Renal cortical epithelial cell (primary cell): ENCODE results near the gene LGALS1. TPM values are rescaled to one million over a fixed set of nuclear protein-coding genes. Genes with fewer than 3 reads are reported as not detected.

ENCODE experiments used
- DNase-seq: peaks from one replicate; pipeline ENCODE4 v3.0.0-alpha.2; 2011; ENCODE audit warnings: low read depth
- total RNA-seq: library from RNA; depleted of rRNA; stranded (reverse); fragments of >200 nt; gene quantifications from 2 replicates; pipeline ENCODE4 v1.2.3, GENCODE V29; 2014

LGALS1 gene
- total RNA-seq, 1 donor from 2014 or later = 761 TPM

DNA sequence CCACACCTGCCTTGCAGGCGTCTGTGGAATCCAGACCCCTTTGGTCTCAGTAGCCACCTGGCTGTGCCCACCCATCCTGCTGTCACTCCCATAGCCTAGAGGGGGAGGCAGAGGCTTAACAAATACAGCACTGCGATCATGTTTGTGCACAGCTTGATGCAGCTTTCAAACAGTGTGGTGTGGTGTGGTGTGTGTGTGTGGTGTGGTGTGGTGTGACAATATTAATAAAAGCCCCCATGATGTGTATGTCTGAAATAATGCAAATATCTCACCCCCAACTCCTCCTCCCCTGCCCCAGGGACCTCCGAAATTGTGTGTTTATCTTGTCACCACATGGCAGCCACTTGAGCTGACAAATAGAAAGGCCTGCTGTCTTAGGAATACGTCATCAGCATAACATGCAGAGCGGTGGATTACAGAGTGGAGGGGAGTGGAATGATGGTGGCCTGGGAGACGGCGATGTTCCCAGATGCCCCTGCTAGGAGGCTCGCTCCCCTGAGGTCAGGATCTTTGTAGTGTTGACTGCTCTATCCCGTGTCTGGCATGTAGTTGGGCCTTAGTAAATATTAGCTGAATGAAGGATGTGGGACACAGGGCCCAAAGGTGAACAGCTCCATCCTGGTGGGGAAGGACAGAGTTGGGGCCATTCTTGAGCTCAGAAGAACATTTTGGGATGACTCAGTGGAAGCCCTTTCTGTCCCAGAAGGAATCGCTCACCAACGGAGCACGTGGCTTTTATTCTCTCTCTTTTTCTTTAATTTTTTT is 14.1 kb upstream of the LGALS1 start:
- DNase-seq = peak; percentile 37

GRCh38 chr22:37662039-37662438 is 13.4 kb upstream of the LGALS1 start:
- no peak for DNase-seq

- no peak for DNase-seq
Measured at GRCh38 chr22:37663521-37664140, 11.8 kb upstream of the LGALS1 start.

DNA sequence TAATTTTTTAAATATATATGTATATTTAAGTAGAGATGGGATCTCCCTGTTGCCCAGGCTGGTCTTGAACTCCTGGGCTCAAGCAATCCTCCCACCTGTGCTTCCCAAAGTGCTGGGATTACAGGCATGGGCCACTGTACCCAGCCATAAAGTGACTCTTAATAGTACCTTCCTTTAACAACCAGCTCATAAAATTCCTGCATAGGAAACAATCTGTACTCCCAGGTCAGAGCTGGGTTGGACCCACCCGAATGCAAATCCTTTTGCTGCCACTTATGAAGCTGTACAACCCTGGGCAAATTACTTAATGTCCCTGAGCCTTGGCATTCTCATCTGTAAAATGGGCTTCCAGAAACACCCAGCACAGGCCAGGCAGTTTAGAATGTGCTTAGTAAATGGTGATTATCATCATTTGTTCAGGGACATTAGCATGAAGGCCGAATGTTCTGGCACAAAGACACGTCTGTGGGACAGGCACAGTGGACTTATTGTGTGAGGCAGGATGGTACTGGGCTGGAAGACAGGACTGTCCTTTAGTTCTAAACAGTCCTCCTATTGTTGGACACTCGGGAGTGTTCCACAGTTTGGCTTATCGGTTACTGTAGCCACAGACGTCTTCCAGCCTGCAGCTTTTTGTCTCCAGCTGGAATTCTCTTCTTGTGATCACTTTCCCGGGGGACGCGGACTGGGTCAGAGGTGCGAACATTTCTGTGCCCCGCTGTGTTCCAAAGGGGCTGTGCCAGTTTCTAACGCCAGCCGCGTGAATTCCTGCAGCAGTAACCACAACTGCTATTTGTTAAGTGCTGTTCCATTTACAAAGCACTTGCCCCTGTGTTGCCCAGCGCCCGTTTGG is 11.0 kb upstream of the LGALS1 start:
- no peak for DNase-seq

GRCh38 chr22:37665487-37665886 is 9.9 kb upstream of the LGALS1 start:
- no peak for DNase-seq

GRCh38 chr22:37669586-37669985 is 5.8 kb upstream of the LGALS1 start:
- peak; percentile 33 for DNase-seq

GRCh38 chr22:37672206-37672919 is 3.1 kb upstream of the LGALS1 start:
- no peak for DNase-seq

DNA sequence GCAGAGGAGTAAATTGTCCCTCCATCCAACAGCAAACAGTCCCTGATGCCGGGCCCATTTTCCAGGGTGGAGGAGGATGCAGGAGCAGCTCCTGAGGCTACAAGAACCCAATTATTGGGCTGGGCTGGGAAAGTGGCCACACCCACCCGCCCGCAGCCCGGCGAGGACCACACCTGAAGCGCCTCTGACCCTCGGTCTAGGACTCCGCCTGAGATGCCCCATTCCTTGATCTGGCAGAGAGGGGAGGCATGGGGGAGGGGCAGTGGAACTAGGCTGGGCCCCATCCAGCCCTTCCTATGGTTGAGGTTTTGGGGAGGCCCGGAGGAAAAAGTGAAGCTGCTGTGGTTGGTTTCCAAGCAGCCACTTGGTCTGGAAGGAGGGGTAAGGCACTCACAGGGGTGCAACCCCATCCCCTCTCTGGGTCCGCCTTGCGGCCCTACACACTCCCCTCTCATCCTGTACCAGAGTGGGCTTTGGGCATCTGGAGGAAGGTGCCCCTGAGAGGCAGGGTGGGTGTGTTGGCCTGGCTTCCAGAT is 2.4 kb upstream of the LGALS1 start:
- DNase-seq = no peak

- DNase-seq = no peak
Measured at GRCh38 chr22:37674248-37674647, 1.2 kb upstream of the LGALS1 start.

DNA sequence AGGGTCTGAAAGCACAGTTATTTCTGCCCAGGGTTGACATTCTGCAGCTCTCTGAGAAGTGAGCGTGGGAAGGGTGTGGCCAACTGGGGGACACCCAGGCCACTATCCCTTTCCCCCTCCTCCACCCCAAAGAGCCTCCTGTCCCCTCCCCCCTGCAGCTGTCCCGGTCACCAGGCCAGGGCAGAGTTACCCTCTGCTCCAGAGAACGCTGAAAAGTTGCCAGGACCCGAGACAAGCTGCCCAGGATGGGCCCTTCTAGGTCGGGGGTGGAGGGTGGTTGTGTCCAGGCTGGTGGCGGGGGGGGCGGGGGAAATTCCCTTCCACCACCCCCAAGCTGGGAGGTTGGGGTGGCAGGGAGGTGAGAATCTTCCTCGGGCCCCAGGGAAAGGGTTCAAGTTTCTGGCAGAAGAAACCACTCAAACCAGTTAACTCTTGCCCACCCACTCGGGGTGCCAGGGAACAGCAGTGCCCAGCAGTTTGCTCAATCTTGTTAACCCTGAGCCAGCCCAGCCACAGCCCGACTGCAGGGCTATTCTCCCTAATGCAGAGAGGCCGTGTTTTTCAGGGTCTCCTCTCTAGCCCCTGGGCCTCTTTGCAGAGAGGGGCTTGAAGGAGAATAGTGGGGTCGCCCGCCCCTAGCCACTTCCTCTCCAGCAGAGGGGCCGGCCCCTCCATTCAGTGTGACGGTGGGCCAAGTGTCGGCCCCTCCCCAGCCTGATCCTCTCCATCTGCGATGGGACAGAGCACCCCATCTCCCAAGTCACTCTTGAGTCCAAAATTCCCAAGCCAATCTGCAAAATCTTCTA is 697 bp downstream of the LGALS1 start:
- DNase-seq = peak; percentile 16

GRCh38 chr22:37676736-37677492 is 1.5 kb downstream of the LGALS1 start:
- DNase-seq = peak; percentile 80

DNA sequence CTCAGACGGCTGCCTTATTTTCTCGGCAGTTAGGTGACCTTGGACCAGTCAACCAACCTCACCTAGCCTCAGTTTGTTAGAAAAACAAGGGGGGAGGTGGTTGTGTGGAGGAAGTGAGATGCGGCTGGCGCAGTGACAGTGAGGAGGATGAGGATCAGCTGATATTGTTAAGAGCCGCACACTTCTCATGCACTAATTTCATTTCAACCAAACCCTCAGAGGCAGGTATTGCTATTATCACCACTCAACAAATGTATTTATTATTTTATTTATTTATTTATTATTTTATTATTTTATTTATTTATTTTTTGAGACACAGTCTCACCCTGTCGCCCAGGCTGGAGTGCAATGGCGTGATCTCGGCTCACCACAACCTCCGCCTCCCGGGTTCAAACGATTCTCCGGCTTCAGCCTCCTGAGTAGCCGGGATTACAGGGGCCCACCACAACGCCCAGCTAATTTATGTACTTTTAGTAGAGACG is 2.1 kb downstream of the LGALS1 start:
- DNase-seq = no peak

GRCh38 chr22:37678372-37678771 is 2.9 kb downstream of the LGALS1 start:
- DNase-seq = no peak

- no peak for DNase-seq
Measured at GRCh38 chr22:37679670-37680069, 4.2 kb downstream of the LGALS1 start.

- DNase-seq = no peak
Measured at GRCh38 chr22:37680191-37680851, 4.9 kb downstream of the LGALS1 start.

- no peak for DNase-seq
Measured at GRCh38 chr22:37681001-37681424, 5.6 kb downstream of the LGALS1 start.

GRCh38 chr22:37681556-37682049 is 6.2 kb downstream of the LGALS1 start:
- peak; percentile 56 for DNase-seq

- DNase-seq = peak; percentile 10
Measured at GRCh38 chr22:37684803-37685615, 9.6 kb downstream of the LGALS1 start.
